ENCODE data around the gene CERS6. TPM values are rescaled to one million over a fixed set of nuclear protein-coding genes. Genes with fewer than 3 reads are reported as not detected.

Gene CERS6
- total and polyA plus RNA-seq, 3 donors from 2014 or later: 24.7 to 71.0 (median 59.4) TPM

- no peaks in the 10 kb centered on the region for H3K9me3 ChIP-seq
- intact Hi-C loops (cut with DNase I; ENCODE audit: low total_unique reads): no loop called here
- no peaks in the 10 kb centered on the region for H3K36me3 ChIP-seq (ENCODE audit: low read depth, missing control alignments)
- H3K27ac ChIP-seq: no peak overlapping the region
- TF ChIP-seq, protein P1, sequence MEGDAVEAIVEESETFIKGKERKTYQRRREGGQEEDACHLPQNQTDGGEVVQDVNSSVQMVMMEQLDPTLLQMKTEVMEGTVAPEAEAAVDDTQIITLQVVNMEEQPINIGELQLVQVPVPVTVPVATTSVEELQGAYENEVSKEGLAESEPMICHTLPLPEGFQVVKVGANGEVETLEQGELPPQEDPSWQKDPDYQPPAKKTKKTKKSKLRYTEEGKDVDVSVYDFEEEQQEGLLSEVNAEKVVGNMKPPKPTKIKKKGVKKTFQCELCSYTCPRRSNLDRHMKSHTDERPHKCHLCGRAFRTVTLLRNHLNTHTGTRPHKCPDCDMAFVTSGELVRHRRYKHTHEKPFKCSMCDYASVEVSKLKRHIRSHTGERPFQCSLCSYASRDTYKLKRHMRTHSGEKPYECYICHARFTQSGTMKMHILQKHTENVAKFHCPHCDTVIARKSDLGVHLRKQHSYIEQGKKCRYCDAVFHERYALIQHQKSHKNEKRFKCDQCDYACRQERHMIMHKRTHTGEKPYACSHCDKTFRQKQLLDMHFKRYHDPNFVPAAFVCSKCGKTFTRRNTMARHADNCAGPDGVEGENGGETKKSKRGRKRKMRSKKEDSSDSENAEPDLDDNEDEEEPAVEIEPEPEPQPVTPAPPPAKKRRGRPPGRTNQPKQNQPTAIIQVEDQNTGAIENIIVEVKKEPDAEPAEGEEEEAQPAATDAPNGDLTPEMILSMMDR (IDR thresholded peaks at IDR 0.05): no peak
- TF ChIP-seq POLR2A (IDR thresholded peaks at IDR 0.05): no peak
- H3K27me3 ChIP-seq: no peaks in the 10 kb centered on the region
- DNase-seq: no peak
- no peak overlapping the region for H3K4me3 ChIP-seq
- H3K4me1 ChIP-seq: peaks cover 19% of the 10 kb centered on the region
Measured at GRCh38 chr2:168465594-168465993, 9.5 kb downstream of the CERS6 start.

- H3K4me1 ChIP-seq: peaks cover 21% of the 10 kb centered on the region
- no peaks in the 10 kb centered on the region for H3K9me3 ChIP-seq
- WGBS, 2 donors: 49% methylated on average over 2 of the region's 2 CpGs
- H3K27me3 ChIP-seq: no peaks in the 10 kb centered on the region
- no peak for TF ChIP-seq POLR2A (IDR thresholded peaks at IDR 0.05)
- TF ChIP-seq, protein P1 (IDR thresholded peaks at IDR 0.05): no peak
- no peaks in the 10 kb centered on the region for H3K36me3 ChIP-seq (ENCODE audit: low read depth, missing control alignments)
- DNase-seq: no peak
- intact Hi-C loops (cut with DNase I; ENCODE audit: low total_unique reads): no loop called here
- H3K27ac ChIP-seq: no peak overlapping the region
- no peak overlapping the region for H3K4me3 ChIP-seq
Measured at GRCh38 chr2:168466190-168466737, 10.2 kb downstream of the CERS6 start.

DNA sequence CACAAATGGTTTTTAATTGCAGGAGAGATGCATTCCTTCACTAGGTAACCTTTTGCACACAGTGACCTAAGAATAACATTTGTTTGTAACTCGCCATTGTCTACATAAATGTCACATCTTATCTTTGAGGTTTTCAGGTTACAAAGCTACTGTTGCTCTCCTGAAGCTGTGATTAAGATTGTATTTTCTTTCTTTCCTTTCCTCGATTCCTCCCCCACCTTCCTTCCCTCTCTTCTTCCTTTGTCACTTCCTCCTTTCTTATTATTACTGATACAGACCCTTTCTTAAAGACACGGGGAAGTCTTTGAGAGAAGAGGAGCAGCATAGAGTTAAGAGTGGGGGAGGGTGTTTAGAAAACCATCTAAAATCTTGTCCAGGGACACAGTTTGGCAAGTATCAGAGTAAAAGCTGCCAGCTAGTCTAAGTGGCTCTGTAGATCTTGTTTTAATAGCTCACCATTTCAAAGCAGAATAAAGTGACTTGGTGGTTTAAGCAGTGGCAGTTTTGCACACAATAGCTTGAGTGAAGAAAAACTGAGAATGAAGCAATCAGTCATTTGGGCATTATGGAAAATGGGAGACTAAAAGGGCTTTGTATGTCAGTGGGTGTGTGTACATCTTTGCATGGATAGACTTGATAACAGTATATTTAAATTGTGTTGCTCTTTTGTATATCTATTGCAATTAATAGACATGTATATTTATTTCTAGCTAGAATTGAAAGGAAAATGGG lies 10.9 kb downstream of the CERS6 start:
- H3K27me3 ChIP-seq: no peaks in the 10 kb centered on the region
- DNase-seq: no peak
- peaks cover 21% of the 10 kb centered on the region for H3K4me1 ChIP-seq
- H3K9me3 ChIP-seq: no peaks in the 10 kb centered on the region
- intact Hi-C loops (cut with DNase I; ENCODE audit: low total_unique reads): no loop called here
- H3K4me3 ChIP-seq: no peak overlapping the region
- no peaks in the 10 kb centered on the region for H3K36me3 ChIP-seq (ENCODE audit: low read depth, missing control alignments)
- H3K27ac ChIP-seq: no peak overlapping the region
- TF ChIP-seq, protein P1 (IDR thresholded peaks at IDR 0.05): no peak
- no peak for TF ChIP-seq POLR2A (IDR thresholded peaks at IDR 0.05)
- 15 to 20% methylated on average over 3 of the region's 3 CpGs for WGBS, 2 donors

DNA sequence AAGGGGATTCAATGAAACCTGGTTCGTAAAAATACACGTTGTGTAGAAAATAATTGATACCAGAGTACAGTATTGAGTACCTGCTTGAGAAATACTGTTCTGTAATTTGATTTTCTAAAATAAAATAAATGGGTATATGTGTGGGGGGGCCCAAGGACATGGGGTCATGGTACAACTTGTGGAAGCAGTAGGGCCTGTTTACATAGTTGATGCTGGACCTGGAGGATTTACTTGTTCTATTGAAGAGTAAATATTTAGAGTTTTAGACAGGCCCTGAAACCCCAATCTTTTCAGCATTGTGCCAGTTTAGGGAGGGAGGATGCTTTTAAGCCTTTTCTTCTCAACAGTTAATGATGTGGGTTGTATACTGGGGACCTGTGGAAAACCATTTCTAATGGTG lies 11.7 kb downstream of the CERS6 start:
- no peaks in the 10 kb centered on the region for H3K36me3 ChIP-seq (ENCODE audit: low read depth, missing control alignments)
- 89 to 98% methylated on average over 2 of the region's 2 CpGs for WGBS, 2 donors
- TF ChIP-seq, protein P1 (IDR thresholded peaks at IDR 0.05): no peak
- no peak for TF ChIP-seq POLR2A (IDR thresholded peaks at IDR 0.05)
- intact Hi-C loops (cut with DNase I; ENCODE audit: low total_unique reads): no loop called here
- H3K4me1 ChIP-seq: peaks cover 21% of the 10 kb centered on the region
- no peak overlapping the region for H3K4me3 ChIP-seq
- H3K9me3 ChIP-seq: no peaks in the 10 kb centered on the region
- H3K27me3 ChIP-seq: no peaks in the 10 kb centered on the region
- H3K27ac ChIP-seq: no peak overlapping the region
- DNase-seq: no peak

DNA sequence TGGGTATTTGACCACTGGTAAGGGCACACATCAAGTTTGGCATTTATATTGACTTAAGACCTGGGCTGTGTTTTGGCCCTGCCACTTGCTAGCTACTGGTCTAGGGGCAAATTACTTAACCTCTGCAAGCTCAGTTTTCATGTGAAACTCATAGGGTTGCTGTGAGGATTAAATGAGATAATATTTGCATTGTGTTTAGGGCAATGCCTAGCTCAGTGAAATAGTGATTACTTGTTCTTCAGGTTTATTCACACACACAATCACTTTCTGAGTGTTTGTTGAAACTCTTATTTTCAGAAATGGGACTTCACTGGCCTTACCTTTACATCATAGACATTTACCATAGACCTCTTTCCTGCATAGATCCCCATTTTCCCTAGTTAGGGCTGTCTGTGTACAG lies 12.3 kb downstream of the CERS6 start:
- no peak overlapping the region for H3K4me3 ChIP-seq
- no peaks in the 10 kb centered on the region for H3K9me3 ChIP-seq
- intact Hi-C loops (cut with DNase I; ENCODE audit: low total_unique reads): no loop called here
- no peak for DNase-seq
- no peaks in the 10 kb centered on the region for H3K27me3 ChIP-seq
- H3K36me3 ChIP-seq (ENCODE audit: low read depth, missing control alignments): no peaks in the 10 kb centered on the region
- TF ChIP-seq, protein P1 (IDR thresholded peaks at IDR 0.05): no peak
- TF ChIP-seq POLR2A (IDR thresholded peaks at IDR 0.05): no peak
- no peak overlapping the region for H3K27ac ChIP-seq
- H3K4me1 ChIP-seq: peaks cover 21% of the 10 kb centered on the region

Data from testis (tissue), 3 donors.